ENCODE results near the gene MYOD1.

DNA sequence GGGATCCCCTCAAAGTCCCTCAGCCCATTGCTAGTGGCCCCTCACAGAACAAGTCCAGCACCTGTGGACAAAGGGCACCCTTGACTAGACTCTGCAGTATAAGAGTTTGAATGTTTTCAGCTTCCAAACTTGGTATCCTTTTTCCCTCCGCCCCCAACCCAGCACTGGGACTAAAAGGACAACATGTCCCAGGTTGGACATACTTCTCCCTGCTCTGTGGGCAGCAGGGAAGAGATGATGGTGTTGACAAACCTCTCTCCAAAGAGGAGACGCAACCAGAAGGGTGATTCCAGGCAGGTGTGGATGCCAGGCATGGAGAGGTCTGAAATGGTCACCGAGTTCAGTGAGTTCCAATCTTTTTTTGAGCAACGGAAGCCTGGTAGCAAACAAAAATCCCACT is 4.5 kb upstream of the MYOD1 start:
- TF ChIP-seq, protein P1, sequence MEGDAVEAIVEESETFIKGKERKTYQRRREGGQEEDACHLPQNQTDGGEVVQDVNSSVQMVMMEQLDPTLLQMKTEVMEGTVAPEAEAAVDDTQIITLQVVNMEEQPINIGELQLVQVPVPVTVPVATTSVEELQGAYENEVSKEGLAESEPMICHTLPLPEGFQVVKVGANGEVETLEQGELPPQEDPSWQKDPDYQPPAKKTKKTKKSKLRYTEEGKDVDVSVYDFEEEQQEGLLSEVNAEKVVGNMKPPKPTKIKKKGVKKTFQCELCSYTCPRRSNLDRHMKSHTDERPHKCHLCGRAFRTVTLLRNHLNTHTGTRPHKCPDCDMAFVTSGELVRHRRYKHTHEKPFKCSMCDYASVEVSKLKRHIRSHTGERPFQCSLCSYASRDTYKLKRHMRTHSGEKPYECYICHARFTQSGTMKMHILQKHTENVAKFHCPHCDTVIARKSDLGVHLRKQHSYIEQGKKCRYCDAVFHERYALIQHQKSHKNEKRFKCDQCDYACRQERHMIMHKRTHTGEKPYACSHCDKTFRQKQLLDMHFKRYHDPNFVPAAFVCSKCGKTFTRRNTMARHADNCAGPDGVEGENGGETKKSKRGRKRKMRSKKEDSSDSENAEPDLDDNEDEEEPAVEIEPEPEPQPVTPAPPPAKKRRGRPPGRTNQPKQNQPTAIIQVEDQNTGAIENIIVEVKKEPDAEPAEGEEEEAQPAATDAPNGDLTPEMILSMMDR (conservative IDR thresholded peaks at IDR 0.05; ENCODE audit: low read depth, low read length), result no peak
- no peak for TF ChIP-seq EZH2 (IDR thresholded peaks at IDR 0.05; ENCODE audit: borderline replicate concordance, low read depth, low read length, poor library complexity, severe bottlenecking)
